K562 (cell line): ENCODE data around the gene EXOC7. TPM values are rescaled to one million over a fixed set of nuclear protein-coding genes. Genes with fewer than 3 reads are reported as not detected.

Experiments
- BACH1 ChIP-seq: fragments of 200-800 bp; sonication (Bioruptor generic); IDR thresholded peaks from 2 replicates; pipeline ENCODE4 v1.6.1; 2016; ENCODE audit warnings: missing genetic modification characterization, missing compliant biosample characterization
- CBFB ChIP-seq: sonication (generic); formaldehyde crosslinking; IDR thresholded peaks from 2 replicates; pipeline ENCODE4 v1.4.0; 2020; ENCODE audit warnings: mild to moderate bottlenecking, missing genetic modification reagents
- HNRNPLL ChIP-seq: fragments of 200-400 bp; formaldehyde crosslinking; IDR thresholded peaks from 2 replicates; pipeline ENCODE4 v1.6.1; 2017; ENCODE audit warnings: low read length, low read depth, mild to moderate bottlenecking; ENCODE audit not compliant: poor library complexity, severe bottlenecking
- TCF7L2 ChIP-seq: fragments of 150-350 bp; IDR thresholded peaks from 2 replicates; pipeline ENCODE4 v1.6.1; 2016; ENCODE audit warnings: low read depth, mild to moderate bottlenecking, low read length, moderate library complexity
- THRA ChIP-seq: fragments of 450-650 bp; IDR thresholded peaks from 2 replicates; pipeline ENCODE4 v1.6.1; 2017; ENCODE audit warnings: mild to moderate bottlenecking, moderate library complexity
- ZNF324 ChIP-seq: fragments of 250-450 bp; sonication (Bioruptor Pico); IDR thresholded peaks from 2 replicates; pipeline ENCODE4 v1.4.0; 2020; ENCODE audit warnings: mild to moderate bottlenecking
- ZNF695 ChIP-seq: fragments of 450-650 bp; formaldehyde crosslinking; IDR thresholded peaks from 2 replicates; pipeline ENCODE4 v1.4.0; 2020; ENCODE audit warnings: mild to moderate bottlenecking, moderate library complexity
- ZZZ3 ChIP-seq: fragments of 450-650 bp; IDR thresholded peaks from 2 replicates; pipeline ENCODE4 v1.6.1; 2016; ENCODE audit warnings: antibody characterized with exemption, mild to moderate bottlenecking, moderate library complexity
- polyA plus RNA-seq, 8 experiments: library from polyadenylated mRNA; depleted of rRNA in 4 of 8; stranded (reverse) in 5 of 8; unstranded in 3 of 8; fragments of >200 nt; fragmentation: Nextera tagmentation in 2 of 8; fragmentation: Illumina TruSeq in 1 of 8; extraction: Ambion mirVana in 2 of 8; extraction: Trizol in 1 of 8; gene quantifications; 2 replicates each; pipeline versions ENCODE4 v1.2.1 to v1.2.3, GENCODE V29; 2011 to 2014; ENCODE audit warnings: inconsistent platforms in 1 of 8, missing spikeins in 1 of 8
- total RNA-seq, 7 experiments: library from RNA; depleted of rRNA in 6 of 7; stranded (reverse); fragments of >200 nt in 6 of 7; fragmentation: Illumina TruSeq in 2 of 7; extraction: Trizol in 2 of 7; gene quantifications; 2 replicates each; pipeline versions ENCODE4 v1.2.1 to v1.2.3, GENCODE V29; 2011 to 2021; ENCODE audit warnings: low replicate concordance in 1 of 7

EXOC7 gene
- total and polyA plus RNA-seq, 9 of the 15 experiments (the other 6 are each of a cell fraction or from before 2014, with no cell fraction given): 18.6 to 57.0 (median 35.0) TPM

- no peak for TF ChIP-seq ZNF695
- TF ChIP-seq ZNF324 (CRISPR knock-in tag): no peak
- TF ChIP-seq BACH1 (tag): no peak
- TF ChIP-seq TCF7L2: no peak
- TF ChIP-seq ZZZ3: no peak
- no peak for TF ChIP-seq HNRNPLL
- no peak for TF ChIP-seq THRA
- no peak for TF ChIP-seq CBFB (CRISPR knock-in tag)
- TF ChIP-seq, all 486 proteins: peak for 0
Observed at GRCh38 chr17:76119409-76120371, 16.1 kb upstream of the EXOC7 start (continued).
